Lower leg skin (tissue), 3 donors: ENCODE data around the gene MYO15B.

Source experiments
- CTCF ChIP-seq, 3 donors: fragments of 450-650 bp; IDR thresholded peaks; one replicate each; pipeline ENCODE4 v1.5.1; 2016; ENCODE audit warnings: antibody characterized with exemption in 3 of 3, mild to moderate bottlenecking in 3 of 3, moderate library complexity in 2 of 3
- POLR2A ChIP-seq, 2 donors: fragments of 450-650 bp; IDR thresholded peaks; one replicate each; pipeline ENCODE4 v1.6.1; 2016 to 2017; ENCODE audit warnings: antibody characterized with exemption in 2 of 2, mild to moderate bottlenecking in 1 of 2, moderate library complexity in 1 of 2

DNA sequence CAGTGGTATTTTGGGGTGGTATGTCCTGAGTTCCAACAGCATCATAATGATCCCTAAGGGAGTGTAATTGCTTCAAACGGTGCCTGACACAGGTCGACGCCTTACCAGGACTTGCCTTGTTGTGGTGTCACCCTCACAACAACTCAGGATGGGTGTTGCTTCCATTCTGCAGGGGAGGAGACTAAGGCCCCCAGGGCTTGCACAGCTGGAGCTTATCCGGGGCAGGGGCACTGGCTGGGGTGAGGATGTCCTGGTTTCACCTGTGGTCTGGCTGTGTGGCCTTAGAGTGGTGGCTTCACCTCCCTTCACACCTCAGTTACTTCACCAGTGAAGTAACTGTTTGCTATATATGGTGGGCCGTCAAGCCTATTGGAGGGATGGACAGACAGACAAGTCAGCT is 38.8 kb upstream of the MYO15B start:
- no peak for TF ChIP-seq CTCF (IDR thresholded peaks at IDR 0.05)
- TF ChIP-seq POLR2A (IDR thresholded peaks at IDR 0.05): no peak
